ENCODE measurements around the gene ZNF746. TPM values are rescaled to one million over a fixed set of nuclear protein-coding genes. Genes with fewer than 3 reads are reported as not detected.

Gene ZNF746
- total RNA-seq, 1 donor from 2014 or later: 24.7 TPM

DNA sequence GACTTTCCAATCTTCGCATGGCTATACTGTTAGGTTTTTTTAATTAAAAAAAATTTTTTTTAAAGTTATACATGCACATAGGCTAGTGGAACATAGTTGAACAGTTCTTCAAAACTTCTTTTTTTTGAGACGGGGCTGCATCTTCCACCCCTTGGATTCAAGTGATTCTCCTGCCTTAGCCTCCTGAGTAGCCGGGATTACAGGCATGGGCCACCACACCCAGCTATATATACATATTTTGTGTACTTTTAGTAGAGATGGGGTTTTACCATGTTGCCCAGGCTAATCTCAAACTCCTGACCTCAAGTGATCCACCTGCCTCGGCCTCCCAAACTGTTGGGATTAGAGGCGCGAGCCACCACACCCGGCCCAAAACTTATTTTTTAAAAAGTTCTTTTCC is 54.1 kb downstream of the ZNF746 start:
- Mint-ChIP-seq H3K4me3 (ENCODE audit: unreplicated experiment) (no peak overlapping the region), H3K9me3 (ENCODE audit: unreplicated experiment) (no peaks in the 10 kb centered on the region), H3K27me3 (ENCODE audit: low read depth, unreplicated experiment) (no peaks in the 10 kb centered on the region), H3K36me3 (ENCODE audit: low read depth, unreplicated experiment) (peaks cover 16% of the 10 kb centered on the region), H3K27ac (ENCODE audit: unreplicated experiment) (no peak overlapping the region), H3K4me1 (ENCODE audit: low read depth, unreplicated experiment) (peaks cover 5% of the 10 kb centered on the region)
- H3K27ac ChIP-seq (ENCODE audit: low read depth, low read length): no peak overlapping the region
- FAIRE-seq (no peak), DNase-seq (ENCODE audit: low read depth) (no peak)
- TF ChIP-seq, protein P1, sequence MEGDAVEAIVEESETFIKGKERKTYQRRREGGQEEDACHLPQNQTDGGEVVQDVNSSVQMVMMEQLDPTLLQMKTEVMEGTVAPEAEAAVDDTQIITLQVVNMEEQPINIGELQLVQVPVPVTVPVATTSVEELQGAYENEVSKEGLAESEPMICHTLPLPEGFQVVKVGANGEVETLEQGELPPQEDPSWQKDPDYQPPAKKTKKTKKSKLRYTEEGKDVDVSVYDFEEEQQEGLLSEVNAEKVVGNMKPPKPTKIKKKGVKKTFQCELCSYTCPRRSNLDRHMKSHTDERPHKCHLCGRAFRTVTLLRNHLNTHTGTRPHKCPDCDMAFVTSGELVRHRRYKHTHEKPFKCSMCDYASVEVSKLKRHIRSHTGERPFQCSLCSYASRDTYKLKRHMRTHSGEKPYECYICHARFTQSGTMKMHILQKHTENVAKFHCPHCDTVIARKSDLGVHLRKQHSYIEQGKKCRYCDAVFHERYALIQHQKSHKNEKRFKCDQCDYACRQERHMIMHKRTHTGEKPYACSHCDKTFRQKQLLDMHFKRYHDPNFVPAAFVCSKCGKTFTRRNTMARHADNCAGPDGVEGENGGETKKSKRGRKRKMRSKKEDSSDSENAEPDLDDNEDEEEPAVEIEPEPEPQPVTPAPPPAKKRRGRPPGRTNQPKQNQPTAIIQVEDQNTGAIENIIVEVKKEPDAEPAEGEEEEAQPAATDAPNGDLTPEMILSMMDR (IDR thresholded peaks at IDR 0.05; ENCODE audit: insufficient read depth, low read depth, low read length): no peak
- no peak for TF ChIP-seq EZH2 (IDR thresholded peaks at IDR 0.05; ENCODE audit: insufficient read depth, low read length)
- no peaks in the 10 kb centered on the region for H3K79me2 ChIP-seq (ENCODE audit: insufficient read depth, low read length)
- H3K9me3 ChIP-seq (ENCODE audit: insufficient read depth, low read depth, low read length): no peaks in the 10 kb centered on the region
- H3K27me3 ChIP-seq (ENCODE audit: insufficient read depth, low read length): no peaks in the 10 kb centered on the region
- no peak overlapping the region for H3K4me3 ChIP-seq (ENCODE audit: insufficient read depth, low read depth, low read length)
- H3K4me2 ChIP-seq (ENCODE audit: low read length): no peak overlapping the region
- H3K36me3 ChIP-seq (ENCODE audit: insufficient read depth, low read length): peaks cover 24% of the 10 kb centered on the region
- H3K4me1 ChIP-seq (ENCODE audit: insufficient read depth, low read length): no peaks in the 10 kb centered on the region
- H2AFZ ChIP-seq (ENCODE audit: low read depth, low read length): no peak overlapping the region
- H4K20me1 ChIP-seq (ENCODE audit: insufficient read depth, low read length): peaks cover 12% of the 10 kb centered on the region
- no peak overlapping the region for H3K9ac ChIP-seq (ENCODE audit: low read length)

DNA sequence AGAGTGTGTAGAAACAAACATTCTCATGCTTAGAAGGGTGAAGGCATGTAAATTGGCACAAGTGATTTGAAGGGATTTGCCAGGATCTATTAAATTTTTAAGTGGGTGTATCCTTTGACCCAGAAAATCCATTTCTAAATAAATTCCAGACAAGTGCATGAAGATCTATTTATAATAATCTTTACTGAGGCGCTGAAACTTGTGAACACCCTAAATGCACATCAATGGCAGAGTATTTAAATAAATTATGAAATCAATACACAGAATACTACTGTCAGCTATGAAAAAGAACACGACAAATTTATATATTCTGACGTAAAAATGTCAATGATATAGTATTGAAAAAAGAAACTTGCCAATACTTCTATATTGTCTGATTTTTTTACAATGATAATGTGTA is 54.7 kb downstream of the ZNF746 start:
- FAIRE-seq: no peak
- H3K36me3 ChIP-seq (ENCODE audit: insufficient read depth, low read length): peaks cover 24% of the 10 kb centered on the region

DNA sequence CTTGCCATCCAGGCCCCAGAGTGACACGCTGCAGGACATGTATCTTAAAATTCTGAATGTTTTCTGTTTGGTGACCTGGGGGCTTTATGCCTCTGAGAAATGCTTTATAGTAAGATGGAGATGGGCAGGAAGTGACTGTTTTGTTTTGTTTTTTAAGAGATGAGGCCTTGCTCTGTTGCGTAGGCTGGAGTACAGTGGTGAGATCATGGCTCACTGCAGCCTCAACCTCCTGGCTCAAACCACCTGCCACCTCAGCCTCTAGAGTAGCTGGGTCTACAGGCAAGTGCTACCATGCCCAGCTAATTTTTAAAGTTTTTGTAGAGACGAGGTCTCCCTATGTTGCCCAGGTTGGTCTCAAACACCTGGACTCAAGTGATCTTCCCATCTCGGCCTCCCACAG is 57.4 kb downstream of the ZNF746 start:
- TF ChIP-seq EZH2 (IDR thresholded peaks at IDR 0.05; ENCODE audit: insufficient read depth, low read length): no peak
- TF ChIP-seq, protein P1 (IDR thresholded peaks at IDR 0.05; ENCODE audit: insufficient read depth, low read depth, low read length): no peak
- Histone ChIP-seq H3K79me2 (ENCODE audit: insufficient read depth, low read length) (no peaks in the 10 kb centered on the region), H2AFZ (ENCODE audit: low read depth, low read length) (no peak overlapping the region), H3K27me3 (ENCODE audit: insufficient read depth, low read length) (no peaks in the 10 kb centered on the region), H3K36me3 (ENCODE audit: insufficient read depth, low read length) (peaks cover 11% of the 10 kb centered on the region), H4K20me1 (ENCODE audit: insufficient read depth, low read length) (peaks cover 4% of the 10 kb centered on the region), H3K27ac (ENCODE audit: low read depth, low read length) (no peak overlapping the region), H3K4me3 (ENCODE audit: insufficient read depth, low read depth, low read length) (no peak overlapping the region), H3K4me2 (ENCODE audit: low read length) (no peak overlapping the region), H3K9ac (ENCODE audit: low read length) (no peak overlapping the region), H3K4me1 (ENCODE audit: insufficient read depth, low read length) (no peaks in the 10 kb centered on the region), H3K9me3 (ENCODE audit: insufficient read depth, low read depth, low read length) (no peaks in the 10 kb centered on the region)
- H3K36me3 Mint-ChIP-seq (ENCODE audit: low read depth, unreplicated experiment): peaks cover 25% of the 10 kb centered on the region
- H3K4me3 Mint-ChIP-seq (ENCODE audit: unreplicated experiment): no peak overlapping the region
- H3K9me3 Mint-ChIP-seq (ENCODE audit: unreplicated experiment): no peaks in the 10 kb centered on the region
- H3K27me3 Mint-ChIP-seq (ENCODE audit: low read depth, unreplicated experiment): no peaks in the 10 kb centered on the region
- peaks cover 5% of the 10 kb centered on the region for H3K4me1 Mint-ChIP-seq (ENCODE audit: low read depth, unreplicated experiment)
- H3K27ac Mint-ChIP-seq (ENCODE audit: unreplicated experiment): no peak overlapping the region
- DNase-seq (ENCODE audit: low read depth): no peak
- no peak for FAIRE-seq

More for the DNA sequence above, 54.7 kb downstream of the ZNF746 start:
- no peak for DNase-seq (ENCODE audit: low read depth)
- H3K27me3 Mint-ChIP-seq (ENCODE audit: low read depth, unreplicated experiment): no peaks in the 10 kb centered on the region
- H3K27me3 ChIP-seq (ENCODE audit: insufficient read depth, low read length): no peaks in the 10 kb centered on the region
- no peaks in the 10 kb centered on the region for H3K9me3 Mint-ChIP-seq (ENCODE audit: unreplicated experiment)
- H3K9ac ChIP-seq (ENCODE audit: low read length): no peak overlapping the region
- peaks cover 16% of the 10 kb centered on the region for H3K36me3 Mint-ChIP-seq (ENCODE audit: low read depth, unreplicated experiment)
- no peaks in the 10 kb centered on the region for H3K4me1 ChIP-seq (ENCODE audit: insufficient read depth, low read length)
- H3K27ac ChIP-seq (ENCODE audit: low read depth, low read length): no peak overlapping the region
- no peak overlapping the region for H3K4me3 Mint-ChIP-seq (ENCODE audit: unreplicated experiment)
- no peak overlapping the region for H2AFZ ChIP-seq (ENCODE audit: low read depth, low read length)
- no peak overlapping the region for H3K4me2 ChIP-seq (ENCODE audit: low read length)
- no peak overlapping the region for H3K4me3 ChIP-seq (ENCODE audit: insufficient read depth, low read depth, low read length)
- no peaks in the 10 kb centered on the region for H3K79me2 ChIP-seq (ENCODE audit: insufficient read depth, low read length)
- peaks cover 5% of the 10 kb centered on the region for H3K4me1 Mint-ChIP-seq (ENCODE audit: low read depth, unreplicated experiment)
- peaks cover 12% of the 10 kb centered on the region for H4K20me1 ChIP-seq (ENCODE audit: insufficient read depth, low read length)
- H3K9me3 ChIP-seq (ENCODE audit: insufficient read depth, low read depth, low read length): no peaks in the 10 kb centered on the region
- H3K27ac Mint-ChIP-seq (ENCODE audit: unreplicated experiment): no peak overlapping the region
- no peak for TF ChIP-seq EZH2 (IDR thresholded peaks at IDR 0.05; ENCODE audit: insufficient read depth, low read length)
- TF ChIP-seq, protein P1 (IDR thresholded peaks at IDR 0.05; ENCODE audit: insufficient read depth, low read depth, low read length): no peak
